Urinary bladder (tissue), 4 donors: ENCODE measurements around the gene SCLY. TPM values are rescaled to one million over a fixed set of nuclear protein-coding genes. Genes with fewer than 3 reads are reported as not detected.
A peak's percentile ranks its signal among the peaks of the same experiment; 100 is the strongest.
"Not testable (repeated sequence)": the region's sequence is repeated elsewhere in the genome, so short reads cannot be mapped to it uniquely, and the experiment has no call there.

ENCODE experiments used
- DNase-seq: peaks from one replicate; pipeline ENCODE4 v3.0.0-alpha.2; 2015; ENCODE audit errors: extremely low spot score
- H3K27ac ChIP-seq: one replicate; pipeline ENCODE4 v1.5.1; 2013; ENCODE audit warnings: low read depth, mild to moderate bottlenecking, moderate library complexity
- H3K36me3 ChIP-seq: one replicate; pipeline ENCODE4 v1.6.1; 2013; ENCODE audit warnings: mild to moderate bottlenecking, moderate library complexity; ENCODE audit not compliant: insufficient read depth
- H3K4me1 ChIP-seq: one replicate; pipeline ENCODE4 v1.6.1; 2013; ENCODE audit warnings: mild to moderate bottlenecking, moderate library complexity; ENCODE audit not compliant: insufficient read depth
- H3K4me3 ChIP-seq: one replicate; pipeline ENCODE4 v1.5.1; 2013; ENCODE audit warnings: low read depth, low read length
- WGBS: extraction: QIAGEN DNeasy Blood & Tissue Kit; methylation state at CpG from one replicate; pipeline ENCODE4 v1.1.7; 2013; 5-methylcytosine and 5-hydroxymethylcytosine counted together
- polyA plus RNA-seq: library from polyadenylated mRNA; stranded (reverse); fragments of 200-250 nt; gene quantifications from one replicate; pipeline ENCODE4 v1.2.3, GENCODE V29; 2013
- total RNA-seq: library from RNA; depleted of rRNA; stranded (reverse); fragments of >200 nt; gene quantifications from one replicate; pipeline ENCODE4 v1.2.3, GENCODE V29; 2014
- donor health status: healthy with polysubstance abuse.
- donor health status: healthy.

SCLY gene
- total and polyA plus RNA-seq, 2 donors = 13.6 to 15.1 TPM

DNA sequence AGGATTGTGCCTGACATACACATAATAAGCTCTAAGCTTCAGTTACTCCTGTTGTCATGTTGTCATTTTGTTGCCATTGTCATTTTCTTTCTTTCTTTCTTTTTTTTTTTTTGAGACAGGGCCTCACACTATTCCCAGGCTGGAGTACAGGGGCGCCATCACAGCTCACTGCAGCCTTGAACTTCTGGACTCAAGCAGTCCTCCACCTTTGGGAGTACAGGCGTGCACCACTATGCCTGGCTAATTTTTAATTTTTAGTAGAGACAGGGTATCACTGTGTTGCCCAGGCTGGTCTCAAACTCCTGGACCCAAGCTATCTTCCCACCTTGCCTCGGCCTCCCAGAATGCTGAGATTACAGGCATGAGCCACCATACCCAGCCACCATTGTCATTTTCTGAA lies 30.9 kb upstream of the SCLY start:
- H3K36me3 ChIP-seq = no peaks in the 10 kb centered on the region
- no peak for DNase-seq
- H3K4me3 ChIP-seq = no peak overlapping the region
- H3K27ac ChIP-seq = no peak overlapping the region
- WGBS = 100% methylated on average over 3 of the region's 3 CpGs
- H3K4me1 ChIP-seq = no peaks in the 10 kb centered on the region

DNA sequence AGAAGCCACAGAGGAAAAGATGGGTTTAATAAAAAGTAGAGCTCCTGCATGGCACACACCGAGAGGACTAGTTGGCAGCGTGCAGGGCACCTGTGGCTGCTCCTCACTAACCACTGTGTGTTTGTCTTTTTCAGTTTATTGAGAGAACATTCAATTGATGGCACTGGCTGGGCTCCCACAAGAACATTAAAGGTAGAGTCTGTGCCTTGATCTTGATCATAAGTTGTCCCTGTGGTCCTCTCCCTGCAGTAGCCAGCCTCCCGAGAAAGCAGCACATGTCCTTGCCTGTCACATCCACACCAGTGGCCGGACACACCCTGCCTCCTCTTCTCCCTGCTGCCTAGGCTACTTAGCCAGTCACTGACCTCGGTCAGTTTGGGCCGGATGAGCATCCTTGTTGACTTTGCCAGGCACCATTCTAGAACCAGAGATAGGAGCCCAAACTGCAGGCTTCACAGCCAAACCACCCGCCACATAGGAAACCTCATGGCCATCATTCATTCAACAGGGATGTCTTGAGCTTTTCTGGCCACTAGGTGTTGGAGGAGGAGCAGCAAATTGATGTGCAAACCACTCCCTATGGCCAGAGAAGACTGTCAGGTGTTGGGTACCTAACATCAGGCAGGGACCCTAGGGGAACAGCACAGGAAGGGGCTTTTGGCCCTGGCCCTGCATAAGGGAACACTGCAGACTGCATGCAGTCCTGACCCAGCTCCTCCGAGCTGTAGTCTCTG lies 30.2 kb upstream of the SCLY start:
- DNase-seq = no peak
- no peaks in the 10 kb centered on the region for H3K36me3 ChIP-seq
- 88% methylated on average over 8 of the region's 8 CpGs for WGBS
- no peak overlapping the region for H3K4me3 ChIP-seq
- no peak overlapping the region for H3K27ac ChIP-seq
- no peaks in the 10 kb centered on the region for H3K4me1 ChIP-seq

DNA sequence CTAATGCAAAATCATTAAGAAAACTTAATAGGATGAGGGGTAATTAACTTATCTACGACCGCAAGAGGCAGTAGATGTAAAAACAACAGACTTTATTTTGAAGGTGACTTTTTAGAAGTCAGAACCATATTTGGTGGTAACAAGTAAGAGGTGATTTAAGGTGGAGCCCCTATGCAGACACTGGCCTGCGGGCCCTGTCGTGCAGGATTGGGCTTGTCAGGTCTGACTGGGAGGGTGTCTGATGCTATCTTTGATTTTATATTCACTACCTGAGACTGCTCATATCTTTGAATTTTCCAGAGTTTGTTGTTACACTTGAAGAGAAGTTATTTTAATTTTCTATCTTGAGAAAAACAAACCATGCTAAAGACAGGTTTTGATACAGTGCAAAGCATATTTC lies 29.1 kb upstream of the SCLY start:
- H3K27ac ChIP-seq = no peak overlapping the region
- no peaks in the 10 kb centered on the region for H3K4me1 ChIP-seq
- WGBS = 91% methylated on average over 4 of the region's 4 CpGs
- DNase-seq = peak; percentile 6
- H3K36me3 ChIP-seq = no peaks in the 10 kb centered on the region
- no peak overlapping the region for H3K4me3 ChIP-seq

DNA sequence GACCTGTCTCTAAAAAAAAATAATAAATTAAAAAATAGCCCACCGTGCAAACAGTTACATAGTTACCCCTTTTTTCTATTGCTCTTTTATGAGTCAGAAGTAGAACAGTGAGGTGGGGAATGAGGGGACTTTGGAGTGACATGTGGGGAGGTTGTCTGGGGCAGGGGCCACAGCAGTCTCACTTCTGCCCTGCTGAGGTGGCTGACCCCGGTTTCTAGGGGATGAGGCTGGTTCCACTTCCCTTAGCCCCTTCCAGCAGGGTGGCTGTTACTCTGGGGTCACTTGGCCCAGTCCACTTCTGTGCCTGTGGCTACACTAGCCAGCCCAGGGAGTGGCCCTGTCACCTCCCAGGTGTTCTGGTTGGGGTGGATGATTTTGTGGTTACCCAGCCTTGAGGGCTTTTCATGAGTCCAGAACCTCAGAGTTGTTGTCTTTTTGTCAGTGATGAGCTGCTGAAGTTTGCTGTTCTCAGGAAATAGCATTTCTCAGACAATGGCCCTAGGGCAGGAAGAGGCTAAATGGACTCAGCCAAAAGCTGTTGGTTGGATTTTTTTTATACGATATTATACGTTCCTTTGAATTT lies 28.0 kb upstream of the SCLY start:
- Histone ChIP-seq H3K27ac (no peak overlapping the region), H3K36me3 (no peaks in the 10 kb centered on the region), H3K4me3 (no peak overlapping the region), H3K4me1 (no peaks in the 10 kb centered on the region)
- DNase-seq = no peak
- 62% methylated on average over 4 of the region's 4 CpGs for WGBS

DNA sequence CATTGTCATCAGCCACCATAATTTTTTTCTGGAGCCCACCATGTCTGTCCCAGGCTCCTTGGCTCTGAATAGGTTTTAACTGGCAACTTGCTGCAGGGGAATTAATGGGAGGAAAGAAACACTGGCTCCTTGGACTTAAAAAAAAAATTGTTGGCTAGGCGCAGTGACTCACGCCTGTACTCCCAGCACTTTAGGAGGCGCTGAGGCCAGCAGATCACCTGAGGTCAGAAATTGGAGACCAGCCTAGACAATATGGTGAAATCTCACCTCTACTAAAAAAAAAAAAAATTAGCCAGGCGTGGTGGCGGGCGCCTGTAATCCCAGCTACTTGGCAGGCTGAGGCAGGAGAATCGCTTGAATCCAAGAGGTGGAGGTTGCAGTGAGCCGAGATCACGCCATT lies 26.8 kb upstream of the SCLY start:
- H3K27ac ChIP-seq, DNase-seq, H3K4me3 ChIP-seq, H3K4me1 ChIP-seq, H3K36me3 ChIP-seq: not testable (repeated sequence)
- WGBS = 98% methylated on average over 9 of the region's 9 CpGs

DNA sequence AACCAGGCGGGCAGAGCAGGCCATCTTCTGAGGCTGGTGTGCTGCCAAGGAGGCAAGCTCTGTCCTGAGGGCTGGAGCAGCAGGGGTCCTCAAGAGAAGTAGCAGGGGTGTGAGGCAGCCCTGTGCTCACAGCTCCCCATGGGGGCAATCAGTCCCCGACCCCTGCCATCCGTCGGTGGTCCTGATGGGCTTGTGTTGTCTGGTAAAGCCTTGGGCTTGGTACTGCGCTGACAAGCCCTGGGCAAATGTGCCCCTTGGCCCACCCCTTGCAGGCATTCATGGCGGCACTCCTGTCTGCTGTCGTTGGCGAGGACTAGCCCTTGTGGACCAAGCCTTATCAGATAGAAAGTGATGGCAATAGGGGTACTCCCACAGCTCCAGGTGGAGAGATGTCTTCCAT lies 22.6 kb upstream of the SCLY start:
- Histone ChIP-seq H3K27ac (no peak overlapping the region), H3K36me3 (no peaks in the 10 kb centered on the region), H3K4me3 (no peak overlapping the region), H3K4me1 (no peaks in the 10 kb centered on the region)
- 97% methylated on average over 8 of the region's 8 CpGs for WGBS
- DNase-seq = no peak

DNA sequence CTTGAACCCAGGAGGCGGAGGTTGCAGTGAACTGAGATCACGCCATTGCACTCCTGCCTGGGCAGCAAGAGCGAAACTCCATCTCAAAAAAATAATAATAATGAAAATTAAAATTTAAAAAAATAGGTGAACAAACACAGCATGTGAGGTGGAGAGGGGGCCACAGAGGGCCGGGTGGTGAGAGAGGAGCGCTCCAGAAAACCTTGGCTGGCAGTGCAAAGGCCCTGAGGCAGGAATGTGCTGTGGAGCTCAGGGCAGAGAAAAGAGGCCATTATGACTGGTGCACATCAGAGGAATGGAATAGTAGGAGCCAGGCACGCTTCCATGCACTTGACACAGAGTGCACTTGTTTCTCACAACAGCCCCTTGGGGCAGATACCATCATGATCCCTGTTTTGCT lies 21.6 kb upstream of the SCLY start:
- Histone ChIP-seq H3K36me3 (no peaks in the 10 kb centered on the region), H3K4me3 (no peak overlapping the region), H3K27ac (no peak overlapping the region), H3K4me1 (no peaks in the 10 kb centered on the region)
- DNase-seq = no peak
- WGBS = 90% methylated on average over 6 of the region's 6 CpGs

DNA sequence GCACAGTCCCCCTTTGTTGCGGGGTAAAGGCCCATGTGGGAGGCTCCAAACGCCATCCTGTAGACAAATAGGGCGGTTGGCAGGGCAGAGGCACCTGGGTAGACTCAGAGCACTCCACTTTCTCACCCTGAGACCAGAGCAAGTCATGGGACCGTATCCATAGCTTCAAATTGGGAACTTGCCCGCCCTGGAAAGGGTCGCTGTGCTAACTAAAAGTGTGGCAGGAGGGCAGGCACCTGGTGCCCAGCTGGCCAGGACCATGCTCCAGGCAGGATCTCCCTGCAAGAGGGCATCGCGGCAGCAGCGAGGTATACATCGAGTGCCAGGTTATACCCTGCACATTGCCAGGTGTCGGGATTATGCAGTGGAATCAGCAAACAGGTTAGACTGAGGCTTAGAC lies 20.8 kb upstream of the SCLY start:
- Histone ChIP-seq H3K27ac (no peak overlapping the region), H3K4me1 (no peaks in the 10 kb centered on the region), H3K4me3 (no peak overlapping the region), H3K36me3 (no peaks in the 10 kb centered on the region)
- no peak for DNase-seq
- 95% methylated on average over 11 of the region's 11 CpGs for WGBS

DNA sequence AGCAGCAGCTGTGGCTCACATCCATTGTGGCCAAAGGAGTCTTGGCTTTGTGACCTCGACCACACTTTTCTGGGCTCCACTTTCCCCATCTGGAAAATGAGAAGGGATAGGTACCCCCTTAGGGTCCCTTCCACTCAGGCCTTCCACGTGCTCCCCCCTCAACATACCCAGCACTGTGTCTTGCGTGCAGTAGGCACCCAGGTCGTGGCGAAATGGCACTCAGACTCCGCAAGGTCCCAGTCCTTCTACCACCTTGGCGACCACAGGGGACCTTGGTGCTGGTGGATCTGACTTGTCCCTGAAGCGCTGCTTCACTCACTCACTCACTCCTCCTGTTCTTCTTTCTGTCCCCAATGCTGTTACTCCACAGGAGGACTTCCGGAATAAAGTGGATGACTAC lies 19.9 kb upstream of the SCLY start:
- no peak overlapping the region for H3K4me3 ChIP-seq
- no peaks in the 10 kb centered on the region for H3K36me3 ChIP-seq
- H3K27ac ChIP-seq = no peak overlapping the region
- H3K4me1 ChIP-seq = no peaks in the 10 kb centered on the region
- WGBS = 93% methylated on average over 9 of the region's 9 CpGs
- DNase-seq = no peak

DNA sequence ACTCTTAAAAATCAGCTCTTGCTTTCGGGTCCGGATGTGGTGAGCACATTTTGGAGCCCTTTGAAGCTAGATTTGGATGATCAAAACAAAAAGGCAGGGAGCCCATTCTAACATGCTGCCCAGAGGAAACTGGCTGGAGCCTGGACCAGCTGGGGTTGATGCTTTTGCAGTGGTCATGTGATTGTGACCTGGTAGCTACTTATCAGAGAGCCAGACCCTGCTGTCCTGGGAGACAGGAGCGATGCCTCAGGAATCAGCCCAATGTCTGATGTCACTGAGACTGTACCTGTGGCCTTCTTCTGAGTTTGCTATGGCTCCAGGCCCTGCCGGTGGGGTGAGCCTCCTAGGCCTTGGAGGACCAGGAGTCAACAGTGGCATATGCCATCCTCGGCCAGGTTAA lies 18.7 kb upstream of the SCLY start:
- no peak overlapping the region for H3K27ac ChIP-seq
- H3K4me1 ChIP-seq = no peaks in the 10 kb centered on the region
- 94% methylated on average over 5 of the region's 5 CpGs for WGBS
- no peak overlapping the region for H3K4me3 ChIP-seq
- DNase-seq = no peak
- H3K36me3 ChIP-seq = no peaks in the 10 kb centered on the region

DNA sequence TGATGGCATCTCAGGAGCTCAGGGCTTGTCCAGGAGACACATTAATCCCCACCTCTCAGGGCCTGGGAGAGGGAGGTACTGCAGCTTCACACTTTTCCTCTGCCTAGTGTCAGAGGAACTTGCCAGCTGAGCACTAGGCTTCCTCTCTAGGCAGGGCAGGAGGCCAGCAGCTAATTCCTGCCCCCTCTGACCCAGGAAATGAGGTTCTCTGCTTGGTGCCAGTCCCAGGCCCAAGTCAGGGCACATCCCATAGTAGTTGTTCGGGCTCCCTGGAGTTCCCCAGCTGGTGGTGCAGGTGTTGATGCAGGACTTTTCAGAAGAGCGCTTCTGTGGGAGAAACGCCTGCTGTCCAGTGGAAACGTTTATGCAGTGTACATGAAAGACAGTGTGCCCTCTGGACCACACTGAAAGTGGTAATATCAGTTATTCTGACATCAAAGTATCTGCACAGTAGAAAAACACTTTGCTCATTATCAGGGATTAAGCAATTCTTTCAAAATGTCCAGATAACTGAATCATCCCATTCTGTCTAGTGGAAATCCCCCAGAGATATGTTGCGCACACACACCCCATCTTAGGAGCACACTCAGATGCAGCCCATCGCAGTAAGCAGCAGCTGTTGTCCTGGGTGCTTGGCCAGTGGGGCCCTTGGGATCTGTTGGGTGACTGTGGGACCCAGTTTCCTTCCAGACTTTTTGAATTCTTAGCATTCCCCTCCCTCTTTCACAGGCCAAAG lies 17.8 kb upstream of the SCLY start:
- Histone ChIP-seq H3K36me3 (no peaks in the 10 kb centered on the region), H3K4me3 (no peak overlapping the region), H3K27ac (no peak overlapping the region), H3K4me1 (no peaks in the 10 kb centered on the region)
- DNase-seq = no peak
- 89% methylated on average over 6 of the region's 6 CpGs for WGBS

DNA sequence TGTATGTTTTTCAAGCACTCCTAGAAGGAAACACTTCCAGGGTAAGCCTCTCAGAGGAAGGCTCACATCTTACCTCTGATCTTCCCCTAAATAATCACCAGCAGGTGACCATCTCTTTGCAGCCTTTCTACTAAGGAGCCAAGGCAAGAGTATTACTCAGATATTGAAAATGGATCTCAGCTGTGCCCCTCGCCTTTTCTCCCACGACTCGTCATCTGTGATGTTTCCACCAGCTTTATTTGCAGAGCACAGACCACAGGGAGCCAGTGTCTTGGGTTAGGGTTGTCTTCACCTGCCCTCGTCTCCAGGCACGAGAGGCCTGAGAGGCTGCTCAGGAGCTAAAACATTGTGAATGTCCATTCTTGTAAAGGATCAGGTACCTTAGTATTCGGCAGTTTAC lies 16.9 kb upstream of the SCLY start:
- no peaks in the 10 kb centered on the region for H3K4me1 ChIP-seq
- no peaks in the 10 kb centered on the region for H3K36me3 ChIP-seq
- DNase-seq = no peak
- 94% methylated on average over 6 of the region's 6 CpGs for WGBS
- H3K27ac ChIP-seq = no peak overlapping the region
- no peak overlapping the region for H3K4me3 ChIP-seq

DNA sequence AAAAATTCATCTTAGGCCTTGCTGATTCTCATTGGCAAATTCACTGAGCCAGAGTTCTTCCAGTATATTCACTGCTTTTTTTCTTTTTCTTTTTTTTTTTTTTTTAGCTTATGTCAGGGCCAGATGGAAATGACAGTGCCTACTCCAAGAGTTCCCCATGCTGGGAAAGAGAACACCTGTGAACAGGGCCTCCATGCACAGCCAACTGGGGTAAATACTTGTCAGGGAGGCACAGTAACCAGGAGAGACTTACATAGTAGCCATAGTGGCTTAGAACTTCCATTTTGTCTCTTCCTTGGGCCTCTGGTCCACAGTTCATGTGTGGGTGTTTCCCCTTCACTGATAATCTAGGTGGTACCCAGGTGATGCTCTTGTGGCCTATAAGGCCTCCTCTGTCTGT lies 15.2 kb upstream of the SCLY start:
- H3K36me3 ChIP-seq = no peaks in the 10 kb centered on the region
- no peaks in the 10 kb centered on the region for H3K4me1 ChIP-seq
- no peak for DNase-seq

DNA sequence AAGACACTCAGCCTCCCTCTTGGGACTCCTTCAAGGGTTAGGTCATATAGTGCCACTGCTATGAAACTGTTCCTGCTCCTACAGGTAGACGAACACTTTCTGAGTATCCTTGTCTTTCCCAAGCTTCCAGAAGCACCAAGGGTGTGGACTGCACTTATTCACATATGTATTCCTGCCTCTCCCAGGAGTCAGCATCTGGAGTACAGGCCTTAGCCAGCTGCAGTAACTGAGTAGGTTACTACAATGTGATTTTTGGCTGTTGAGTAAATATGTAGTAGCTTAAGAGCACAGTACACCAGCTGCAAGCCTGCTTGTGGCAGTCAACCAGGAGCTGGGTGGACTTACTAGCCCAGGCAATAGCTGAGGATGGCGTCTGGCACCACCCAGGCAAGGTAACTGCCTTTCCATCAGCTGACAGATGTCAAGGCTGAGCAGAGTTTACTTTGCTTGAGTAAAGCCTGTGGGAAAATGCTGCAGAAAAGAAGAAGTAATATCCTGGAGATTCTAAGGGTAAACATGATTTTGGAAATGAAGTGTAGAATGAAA lies 14.0 kb upstream of the SCLY start:
- H3K4me1 ChIP-seq = no peaks in the 10 kb centered on the region
- no peaks in the 10 kb centered on the region for H3K36me3 ChIP-seq
- no peak overlapping the region for H3K4me3 ChIP-seq
- 93% methylated on average over 2 of the region's 2 CpGs for WGBS
- DNase-seq = no peak
- no peak overlapping the region for H3K27ac ChIP-seq

More for the DNA sequence above, 15.2 kb upstream of the SCLY start:
- no peak overlapping the region for H3K4me3 ChIP-seq
- H3K27ac ChIP-seq = no peak overlapping the region
